ENCODE results near the gene NRIP1. TPM values are rescaled to one million over a fixed set of nuclear protein-coding genes. Genes with fewer than 3 reads are reported as not detected.

The NRIP1 gene
- total RNA-seq, 1 donor from 2014 or later: 30.9 TPM

- H3K9me3 ChIP-seq: no peaks in the 10 kb centered on the region
- TF ChIP-seq CTCF (IDR thresholded peaks at IDR 0.05) (no peak), POLR2AphosphoS5 (IDR thresholded peaks at IDR 0.05; ENCODE audit: insufficient read depth in 1 of 2, low read depth in 1 of 2) (no peak), POLR2A (IDR thresholded peaks at IDR 0.05) (no peak)
- no peak overlapping the region for H3K27ac ChIP-seq
- no peak for DNase-seq (ENCODE audit: extremely low spot score in 2 of 2)
- H3K4me1 ChIP-seq: no peaks in the 10 kb centered on the region
- H3K4me3 ChIP-seq: no peak overlapping the region
- intact Hi-C loops (cut with DNase I): no loop called here
- H3K36me3 ChIP-seq: no peaks in the 10 kb centered on the region
- no peaks in the 10 kb centered on the region for H3K27me3 ChIP-seq
Measured at GRCh38 chr21:15098908-15099307, 34.1 kb upstream of the NRIP1 start.

GRCh38 chr21:15098181-15098580 is 33.4 kb upstream of the NRIP1 start:
- DNase-seq (ENCODE audit: extremely low spot score in 2 of 2): no peak
- Histone ChIP-seq H3K36me3 (no peaks in the 10 kb centered on the region), H3K4me3 (no peak overlapping the region), H3K27ac (no peak overlapping the region), H3K4me1 (no peaks in the 10 kb centered on the region), H3K27me3 (no peaks in the 10 kb centered on the region), H3K9me3 (no peaks in the 10 kb centered on the region)
- no peak for TF ChIP-seq CTCF (IDR thresholded peaks at IDR 0.05)
- intact Hi-C loops (cut with DNase I): no loop called here

GRCh38 chr21:15097580-15097979 is 32.8 kb upstream of the NRIP1 start:
- intact Hi-C loops (cut with DNase I): no loop called here
- no peak for DNase-seq (ENCODE audit: extremely low spot score in 2 of 2)
- Histone ChIP-seq H3K27ac (no peak overlapping the region), H3K36me3 (no peaks in the 10 kb centered on the region), H3K4me3 (no peak overlapping the region), H3K4me1 (no peaks in the 10 kb centered on the region), H3K9me3 (no peaks in the 10 kb centered on the region), H3K27me3 (no peaks in the 10 kb centered on the region)
- no peak for TF ChIP-seq POLR2A (IDR thresholded peaks at IDR 0.05)
- TF ChIP-seq CTCF (IDR thresholded peaks at IDR 0.05): no peak
- TF ChIP-seq POLR2AphosphoS5 (IDR thresholded peaks at IDR 0.05; ENCODE audit: insufficient read depth in 1 of 2, low read depth in 1 of 2): no peak

GRCh38 chr21:15096146-15096545 is 31.3 kb upstream of the NRIP1 start:
- TF ChIP-seq CTCF (IDR thresholded peaks at IDR 0.05): no peak
- intact Hi-C loops (cut with DNase I): no loop called here
- H3K27me3 ChIP-seq: no peaks in the 10 kb centered on the region
- DNase-seq (ENCODE audit: extremely low spot score in 2 of 2): no peak
- no peaks in the 10 kb centered on the region for H3K4me1 ChIP-seq
- H3K4me3 ChIP-seq: no peak overlapping the region
- no peaks in the 10 kb centered on the region for H3K36me3 ChIP-seq
- no peaks in the 10 kb centered on the region for H3K9me3 ChIP-seq
- no peak overlapping the region for H3K27ac ChIP-seq

GRCh38 chr21:15095326-15095725 is 30.5 kb upstream of the NRIP1 start:
- Histone ChIP-seq H3K27ac (no peak overlapping the region), H3K4me1 (no peaks in the 10 kb centered on the region), H3K36me3 (no peaks in the 10 kb centered on the region), H3K27me3 (no peaks in the 10 kb centered on the region), H3K9me3 (no peaks in the 10 kb centered on the region), H3K4me3 (no peak overlapping the region)
- no peak for TF ChIP-seq CTCF (IDR thresholded peaks at IDR 0.05)
- TF ChIP-seq POLR2A (IDR thresholded peaks at IDR 0.05): no peak
- TF ChIP-seq POLR2AphosphoS5 (IDR thresholded peaks at IDR 0.05; ENCODE audit: insufficient read depth in 1 of 2, low read depth in 1 of 2): no peak
- no peak for DNase-seq (ENCODE audit: extremely low spot score in 2 of 2)
- intact Hi-C loops (cut with DNase I): no loop called here

All from vagina (tissue), 2 donors.